Bronchial epithelial cell (primary cell): ENCODE data around the gene ENDOU. TPM values are rescaled to one million over a fixed set of nuclear protein-coding genes. Genes with fewer than 3 reads are reported as not detected.
"Not testable (repeated sequence)": the region's sequence is repeated elsewhere in the genome, so short reads cannot be mapped to it uniquely, and the experiment has no call there.

Experiments
- DNase-seq: peaks from one replicate; pipeline ENCODE4 v3.0.0-alpha.2; 2010; ENCODE audit warnings: low read depth
- FAIRE-seq: peaks from 2 replicates; lab custom pipeline; 2011; peaks lifted over from hg19 to GRCh38; lab: Jason Lieb, UNC
- H3K27me3 ChIP-seq: 2 replicates; pipeline ENCODE4 v1.5.1; 2011; ENCODE audit warnings: low read length; ENCODE audit not compliant: control insufficient read depth, insufficient read depth
- H3K36me3 ChIP-seq: 2 replicates; pipeline ENCODE4 v1.5.1; 2011; ENCODE audit warnings: low read length; ENCODE audit not compliant: control insufficient read depth, insufficient read depth
- H3K4me3 ChIP-seq: 2 replicates; pipeline ENCODE4 v1.5.1; 2011; ENCODE audit warnings: mild to moderate bottlenecking, low read depth, low read length, control low read depth
- total RNA-seq: library from RNA; depleted of rRNA; stranded (reverse); fragments of >200 nt; gene quantifications from 2 replicates; pipeline ENCODE4 v1.2.1, GENCODE V29; 2014
- TF ChIP-seq, protein P1 (sequence below): IDR thresholded peaks from 2 replicates; pipeline ENCODE4 v1.5.1; 2011; ENCODE audit warnings: mild to moderate bottlenecking, moderate library complexity, low read length, control low read depth, inconsistent platforms; ENCODE audit not compliant: insufficient read depth, severe bottlenecking

The ENDOU gene
- total RNA-seq, 1 donor from 2014 or later: not detected

DNA sequence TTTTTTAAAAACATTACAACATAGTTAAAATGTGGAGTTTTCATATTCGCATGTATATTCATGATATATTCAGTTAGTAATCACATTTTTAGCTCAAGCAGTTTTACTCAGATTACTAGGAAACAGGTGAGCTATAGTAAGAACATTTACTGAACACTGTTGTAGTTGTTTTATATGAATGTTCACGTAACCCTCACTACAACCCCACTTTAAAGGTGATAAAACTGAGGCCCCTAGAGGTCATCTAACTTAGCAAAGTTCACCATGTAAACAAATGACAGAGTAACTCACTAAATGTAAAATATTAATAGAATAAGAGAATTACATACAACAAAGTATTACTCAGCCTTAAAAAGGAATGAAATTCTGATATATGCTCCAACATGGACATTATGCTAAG is 45.5 kb downstream of the ENDOU start:
- FAIRE-seq: no peak
- no peak overlapping the region for H3K4me3 ChIP-seq
- TF ChIP-seq, protein P1, sequence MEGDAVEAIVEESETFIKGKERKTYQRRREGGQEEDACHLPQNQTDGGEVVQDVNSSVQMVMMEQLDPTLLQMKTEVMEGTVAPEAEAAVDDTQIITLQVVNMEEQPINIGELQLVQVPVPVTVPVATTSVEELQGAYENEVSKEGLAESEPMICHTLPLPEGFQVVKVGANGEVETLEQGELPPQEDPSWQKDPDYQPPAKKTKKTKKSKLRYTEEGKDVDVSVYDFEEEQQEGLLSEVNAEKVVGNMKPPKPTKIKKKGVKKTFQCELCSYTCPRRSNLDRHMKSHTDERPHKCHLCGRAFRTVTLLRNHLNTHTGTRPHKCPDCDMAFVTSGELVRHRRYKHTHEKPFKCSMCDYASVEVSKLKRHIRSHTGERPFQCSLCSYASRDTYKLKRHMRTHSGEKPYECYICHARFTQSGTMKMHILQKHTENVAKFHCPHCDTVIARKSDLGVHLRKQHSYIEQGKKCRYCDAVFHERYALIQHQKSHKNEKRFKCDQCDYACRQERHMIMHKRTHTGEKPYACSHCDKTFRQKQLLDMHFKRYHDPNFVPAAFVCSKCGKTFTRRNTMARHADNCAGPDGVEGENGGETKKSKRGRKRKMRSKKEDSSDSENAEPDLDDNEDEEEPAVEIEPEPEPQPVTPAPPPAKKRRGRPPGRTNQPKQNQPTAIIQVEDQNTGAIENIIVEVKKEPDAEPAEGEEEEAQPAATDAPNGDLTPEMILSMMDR: no peak
- no peaks in the 10 kb centered on the region for H3K27me3 ChIP-seq
- DNase-seq: no peak
- no peaks in the 10 kb centered on the region for H3K36me3 ChIP-seq

DNA sequence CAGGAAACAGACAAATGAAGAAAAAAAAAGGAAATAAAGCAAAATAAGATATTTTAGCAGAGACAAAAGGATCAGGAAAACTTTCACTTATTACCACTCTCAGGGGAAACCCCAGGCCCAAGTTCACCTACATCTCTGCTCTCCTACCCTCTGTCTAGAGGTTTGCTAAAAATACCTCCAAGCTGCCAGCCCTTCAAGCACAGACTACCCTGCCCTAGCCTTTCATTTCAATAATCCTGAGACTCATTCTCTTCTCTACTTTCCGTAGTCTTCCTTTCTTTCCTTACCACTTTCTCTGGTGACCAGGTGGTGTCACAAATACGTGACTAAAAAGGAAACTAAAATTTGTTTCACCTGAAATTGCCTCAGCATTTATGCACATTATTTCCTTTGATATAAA is 53.2 kb downstream of the ENDOU start:
- Histone ChIP-seq H3K27me3 (no peaks in the 10 kb centered on the region), H3K36me3 (peaks cover 2% of the 10 kb centered on the region)
- FAIRE-seq: no peak

DNA sequence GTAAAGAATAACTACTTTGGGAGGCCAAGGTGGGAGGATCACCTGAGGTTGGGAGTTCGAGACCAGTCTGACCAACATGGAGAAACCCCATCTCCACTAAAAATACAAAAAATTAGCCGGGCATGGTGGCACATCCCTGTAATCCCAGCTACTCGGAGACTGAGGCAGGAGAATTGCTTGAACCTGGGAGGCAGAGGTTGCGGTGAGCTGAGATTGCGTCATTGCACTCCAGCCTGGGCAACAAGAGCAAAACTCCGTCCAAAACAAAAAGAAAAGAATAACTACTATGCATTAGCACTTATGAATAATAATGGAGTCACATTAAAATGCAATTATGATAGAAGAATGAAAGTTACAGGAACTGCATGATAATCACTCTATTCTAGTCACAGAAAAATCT is 57.4 kb downstream of the ENDOU start:
- DNase-seq, H3K36me3 ChIP-seq, FAIRE-seq, H3K4me3 ChIP-seq, H3K27me3 ChIP-seq: not testable (repeated sequence)

More for the DNA sequence above, 53.2 kb downstream of the ENDOU start:
- DNase-seq: no peak
- TF ChIP-seq, protein P1: no peak
- H3K4me3 ChIP-seq: no peak overlapping the region

Other genes starting within 250 kb of the ENDOU start
- 7.6 and 9.9 TPM in 2 replicates for gene RPAP3, start 19.5 kb downstream of the ENDOU start, total RNA-seq
- 0.90 and 3.9 TPM in 2 replicates for gene RAPGEF3, start 33.4 kb upstream of the ENDOU start, total RNA-seq
- 7.3 and 10.3 TPM in 2 replicates for gene SLC48A1, start 47.7 kb upstream of the ENDOU start, total RNA-seq
- gene HDAC7, start 94.4 kb upstream of the ENDOU start, total RNA-seq: 7.1 and 9.0 TPM in 2 replicates
- gene VDR, start 179.5 kb upstream of the ENDOU start, total RNA-seq: 3.2 and 3.4 TPM in 2 replicates
- gene TMEM106C, start 238.1 kb upstream of the ENDOU start, total RNA-seq: 63.1 and 88.5 TPM in 2 replicates